Lower leg skin (tissue), 3 donors: ENCODE results near the gene SPOCK1.

Experiments used
- POLR2A ChIP-seq, 2 donors: fragments of 450-650 bp; IDR thresholded peaks; one replicate each; pipeline ENCODE4 v1.6.1; 2016 to 2017; ENCODE audit warnings: antibody characterized with exemption in 2 of 2, mild to moderate bottlenecking in 1 of 2, moderate library complexity in 1 of 2
- TF ChIP-seq, protein P1 (sequence below), 3 donors: fragments of 450-650 bp; IDR thresholded peaks; one replicate each; pipeline ENCODE4 v1.5.1; 2016; ENCODE audit warnings: antibody characterized with exemption in 3 of 3, mild to moderate bottlenecking in 3 of 3, moderate library complexity in 2 of 3

DNA sequence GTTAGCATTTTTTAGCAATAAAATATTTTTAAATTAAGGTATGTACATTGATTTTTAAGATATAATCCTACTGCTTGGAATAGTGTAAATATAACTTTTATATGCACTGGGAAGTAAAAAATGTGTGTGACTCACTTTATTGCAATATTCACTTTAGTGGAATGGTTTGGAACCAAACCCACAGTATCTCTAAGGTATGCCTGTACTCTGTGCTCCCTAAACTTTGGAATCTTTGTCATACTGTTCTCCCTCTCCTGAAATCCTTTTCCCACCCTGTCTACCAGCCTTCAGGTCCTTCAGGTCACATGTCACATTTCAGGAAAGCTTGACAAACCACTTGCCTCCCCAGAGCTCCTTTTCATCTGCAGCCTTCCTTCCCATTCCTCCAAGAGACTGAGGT, 308.7 kb downstream of the SPOCK1 start:
- TF ChIP-seq, protein P1, sequence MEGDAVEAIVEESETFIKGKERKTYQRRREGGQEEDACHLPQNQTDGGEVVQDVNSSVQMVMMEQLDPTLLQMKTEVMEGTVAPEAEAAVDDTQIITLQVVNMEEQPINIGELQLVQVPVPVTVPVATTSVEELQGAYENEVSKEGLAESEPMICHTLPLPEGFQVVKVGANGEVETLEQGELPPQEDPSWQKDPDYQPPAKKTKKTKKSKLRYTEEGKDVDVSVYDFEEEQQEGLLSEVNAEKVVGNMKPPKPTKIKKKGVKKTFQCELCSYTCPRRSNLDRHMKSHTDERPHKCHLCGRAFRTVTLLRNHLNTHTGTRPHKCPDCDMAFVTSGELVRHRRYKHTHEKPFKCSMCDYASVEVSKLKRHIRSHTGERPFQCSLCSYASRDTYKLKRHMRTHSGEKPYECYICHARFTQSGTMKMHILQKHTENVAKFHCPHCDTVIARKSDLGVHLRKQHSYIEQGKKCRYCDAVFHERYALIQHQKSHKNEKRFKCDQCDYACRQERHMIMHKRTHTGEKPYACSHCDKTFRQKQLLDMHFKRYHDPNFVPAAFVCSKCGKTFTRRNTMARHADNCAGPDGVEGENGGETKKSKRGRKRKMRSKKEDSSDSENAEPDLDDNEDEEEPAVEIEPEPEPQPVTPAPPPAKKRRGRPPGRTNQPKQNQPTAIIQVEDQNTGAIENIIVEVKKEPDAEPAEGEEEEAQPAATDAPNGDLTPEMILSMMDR (IDR thresholded peaks at IDR 0.05) = no peak
- no peak for TF ChIP-seq POLR2A (IDR thresholded peaks at IDR 0.05)
